Uterus (tissue), 2 donors: ENCODE results near the gene AP4S1.

ENCODE experiments used
- CTCF ChIP-seq, 4 experiments: fragments of 200-600 bp in 2 of 4; fragments of 450-650 bp in 2 of 4; sonication (generic) in 2 of 4; IDR thresholded peaks; one replicate each; pipeline ENCODE4 v1.5.1; 2016 to 2019; ENCODE audit warnings: antibody characterized with exemption in 4 of 4, mild to moderate bottlenecking in 2 of 4, moderate library complexity in 1 of 4
- POLR2A ChIP-seq, 2 donors: fragments of 450-650 bp; IDR thresholded peaks; one replicate each; pipeline ENCODE4 v1.6.1; 2016; ENCODE audit warnings: antibody characterized with exemption in 2 of 2, mild to moderate bottlenecking in 1 of 2, moderate library complexity in 1 of 2

GRCh38 chr14:31009836-31010574 is 15.4 kb upstream of the AP4S1 start:
- TF ChIP-seq CTCF (IDR thresholded peaks at IDR 0.05) (no peak), POLR2A (IDR thresholded peaks at IDR 0.05) (no peak)
